Measurements from ENCODE around the gene APOBEC3C. TPM values are rescaled to one million over a fixed set of nuclear protein-coding genes. Genes with fewer than 3 reads are reported as not detected.

APOBEC3C gene
- polyA plus RNA-seq, 1 of the 3 experiments (the other 2 are of a cell fraction): 11.7 TPM

DNA sequence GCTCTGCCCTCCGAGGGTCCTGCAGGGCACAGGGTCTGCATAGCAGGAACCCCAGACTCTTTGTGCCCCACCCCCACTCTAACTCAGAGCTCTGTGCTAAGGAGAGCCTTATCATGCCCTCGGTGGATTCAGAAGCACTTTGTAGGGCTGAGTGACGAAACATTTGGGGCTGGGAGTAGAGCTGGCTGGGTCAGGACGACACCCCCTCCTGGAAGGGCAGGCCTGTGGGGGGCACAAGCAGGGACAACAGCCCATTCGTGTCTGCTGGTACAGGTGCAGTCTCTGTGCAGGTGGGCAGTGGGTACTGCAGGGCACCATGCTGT, 47.7 kb upstream of the APOBEC3C start:
- Histone ChIP-seq H3F3A (replicated peaks; ENCODE audit: insufficient read depth) (no peaks in the 10 kb centered on the region), H4K20me1 (ENCODE audit: insufficient read depth) (no peaks in the 10 kb centered on the region), H3K4me2 (no peak overlapping the region), H3K79me2 (ENCODE audit: insufficient read depth) (no peaks in the 10 kb centered on the region), H3K27me3 (ENCODE audit: insufficient read depth) (no peaks in the 10 kb centered on the region), H3K9me2 (no peaks in the 10 kb centered on the region), H3K4me3 (ENCODE audit: low read depth in 2 of 2, low read length in 1 of 2) (no peak overlapping the region), H3K4me1 (ENCODE audit: control insufficient read depth in 1 of 2, insufficient read depth in 2 of 2, low read depth in 1 of 2, low read length in 1 of 2) (no peaks in the 10 kb centered on the region), H3K9ac (no peak overlapping the region), H3K36me3 (replicated peaks in 1 of 2; ENCODE audit: control insufficient read depth in 1 of 2, insufficient read depth in 2 of 2, low read length in 1 of 2) (no peaks in the 10 kb centered on the region), H3K9me3 (no peaks in the 10 kb centered on the region), H3K27ac (ENCODE audit: low read depth in 2 of 2, low read length in 1 of 2) (no peak overlapping the region), H2AFZ (ENCODE audit: low read depth) (no peak overlapping the region)
- TF ChIP-seq RFX5 (IDR thresholded peaks at IDR 0.05; ENCODE audit: low read length) (no peak), GABPA (IDR thresholded peaks at IDR 0.05; ENCODE audit: low read depth) (no peak), FOXJ3 (CRISPR knock-in tag; IDR thresholded peaks at IDR 0.05) (no peak), EP300 (IDR thresholded peaks at IDR 0.05; ENCODE audit: borderline replicate concordance in 1 of 2, low read depth in 1 of 2, low read length in 1 of 2) (no peak), NRF1 (IDR thresholded peaks at IDR 0.05; ENCODE audit: low read depth, low read length) (no peak), GATA2 (CRISPR knock-in tag; IDR thresholded peaks at IDR 0.05) (no peak), NFIC (IDR thresholded peaks at IDR 0.05; ENCODE audit: borderline replicate concordance) (no peak), FOXM1 (IDR thresholded peaks at IDR 0.05; ENCODE audit: low read depth) (no peak), CHD2 (IDR thresholded peaks at IDR 0.05; ENCODE audit: low read length, partially characterized antibody) (no peak), JUND (IDR thresholded peaks at IDR 0.05) (no peak), TAF1 (IDR thresholded peaks at IDR 0.05; ENCODE audit: borderline replicate concordance, low read depth, low read length) (no peak), EZH2phosphoT487 (IDR thresholded peaks at IDR 0.05; ENCODE audit: borderline replicate concordance, low read depth) (no peak), MEF2A (IDR thresholded peaks at IDR 0.05; ENCODE audit: borderline replicate concordance, low read depth) (no peak), RXRA (IDR thresholded peaks at IDR 0.05; ENCODE audit: borderline replicate concordance, low read depth) (no peak), TCF12 (IDR thresholded peaks at IDR 0.05) (no peak)
- TF ChIP-seq, protein P1, sequence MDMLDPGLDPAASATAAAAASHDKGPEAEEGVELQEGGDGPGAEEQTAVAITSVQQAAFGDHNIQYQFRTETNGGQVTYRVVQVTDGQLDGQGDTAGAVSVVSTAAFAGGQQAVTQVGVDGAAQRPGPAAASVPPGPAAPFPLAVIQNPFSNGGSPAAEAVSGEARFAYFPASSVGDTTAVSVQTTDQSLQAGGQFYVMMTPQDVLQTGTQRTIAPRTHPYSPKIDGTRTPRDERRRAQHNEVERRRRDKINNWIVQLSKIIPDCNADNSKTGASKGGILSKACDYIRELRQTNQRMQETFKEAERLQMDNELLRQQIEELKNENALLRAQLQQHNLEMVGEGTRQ (IDR thresholded peaks at IDR 0.05; ENCODE audit: borderline replicate concordance, low read depth, low read length): no peak
- TF ChIP-seq, protein P2, sequence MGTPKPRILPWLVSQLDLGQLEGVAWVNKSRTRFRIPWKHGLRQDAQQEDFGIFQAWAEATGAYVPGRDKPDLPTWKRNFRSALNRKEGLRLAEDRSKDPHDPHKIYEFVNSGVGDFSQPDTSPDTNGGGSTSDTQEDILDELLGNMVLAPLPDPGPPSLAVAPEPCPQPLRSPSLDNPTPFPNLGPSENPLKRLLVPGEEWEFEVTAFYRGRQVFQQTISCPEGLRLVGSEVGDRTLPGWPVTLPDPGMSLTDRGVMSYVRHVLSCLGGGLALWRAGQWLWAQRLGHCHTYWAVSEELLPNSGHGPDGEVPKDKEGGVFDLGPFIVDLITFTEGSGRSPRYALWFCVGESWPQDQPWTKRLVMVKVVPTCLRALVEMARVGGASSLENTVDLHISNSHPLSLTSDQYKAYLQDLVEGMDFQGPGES (IDR thresholded peaks at IDR 0.05; ENCODE audit: low read depth, low read length): no peak
- TF ChIP-seq, protein P3, sequence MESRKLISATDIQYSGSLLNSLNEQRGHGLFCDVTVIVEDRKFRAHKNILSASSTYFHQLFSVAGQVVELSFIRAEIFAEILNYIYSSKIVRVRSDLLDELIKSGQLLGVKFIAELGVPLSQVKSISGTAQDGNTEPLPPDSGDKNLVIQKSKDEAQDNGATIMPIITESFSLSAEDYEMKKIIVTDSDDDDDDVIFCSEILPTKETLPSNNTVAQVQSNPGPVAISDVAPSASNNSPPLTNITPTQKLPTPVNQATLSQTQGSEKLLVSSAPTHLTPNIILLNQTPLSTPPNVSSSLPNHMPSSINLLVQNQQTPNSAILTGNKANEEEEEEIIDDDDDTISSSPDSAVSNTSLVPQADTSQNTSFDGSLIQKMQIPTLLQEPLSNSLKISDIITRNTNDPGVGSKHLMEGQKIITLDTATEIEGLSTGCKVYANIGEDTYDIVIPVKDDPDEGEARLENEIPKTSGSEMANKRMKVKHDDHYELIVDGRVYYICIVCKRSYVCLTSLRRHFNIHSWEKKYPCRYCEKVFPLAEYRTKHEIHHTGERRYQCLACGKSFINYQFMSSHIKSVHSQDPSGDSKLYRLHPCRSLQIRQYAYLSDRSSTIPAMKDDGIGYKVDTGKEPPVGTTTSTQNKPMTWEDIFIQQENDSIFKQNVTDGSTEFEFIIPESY (IDR thresholded peaks at IDR 0.05; ENCODE audit: borderline replicate concordance, low read depth): no peak
- CTCF ChIA-PET: no interaction called here
- no CpG with 5 or more reads among the region's 5 CpGs for WGBS (ENCODE audit: low lambda C conversion rate)
- no peak for DNase-seq
- POLR2A ChIA-PET: no interaction called here
